Panc1 (cell line): Measurements from ENCODE around the gene ANKRD10.

ENCODE experiments used
- CTCF ChIP-seq: fragments of 450-650 bp; IDR thresholded peaks from 2 replicates; pipeline ENCODE4 v1.5.1; 2017; ENCODE audit warnings: mild to moderate bottlenecking
- POLR2AphosphoS5 ChIP-seq: IDR thresholded peaks from 2 replicates; pipeline ENCODE4 v1.6.1; 2012; ENCODE audit warnings: mild to moderate bottlenecking, low read depth, low read length, moderate library complexity
- TCF7L2 ChIP-seq: IDR thresholded peaks from 2 replicates; pipeline ENCODE4 v1.6.1; 2011; ENCODE audit warnings: mild to moderate bottlenecking, low read depth, low read length, inconsistent platforms
- TF ChIP-seq, protein P1 (sequence below), 2 experiments: IDR thresholded peaks; 2 replicates each; pipeline ENCODE4 v1.6.1; 2011 to 2012; ENCODE audit warnings: low read depth in 2 of 2, control low read depth in 1 of 2, low read length in 1 of 2, mild to moderate bottlenecking in 1 of 2, moderate library complexity in 1 of 2; ENCODE audit not compliant: insufficient read depth in 1 of 2

- TF ChIP-seq, protein P1, sequence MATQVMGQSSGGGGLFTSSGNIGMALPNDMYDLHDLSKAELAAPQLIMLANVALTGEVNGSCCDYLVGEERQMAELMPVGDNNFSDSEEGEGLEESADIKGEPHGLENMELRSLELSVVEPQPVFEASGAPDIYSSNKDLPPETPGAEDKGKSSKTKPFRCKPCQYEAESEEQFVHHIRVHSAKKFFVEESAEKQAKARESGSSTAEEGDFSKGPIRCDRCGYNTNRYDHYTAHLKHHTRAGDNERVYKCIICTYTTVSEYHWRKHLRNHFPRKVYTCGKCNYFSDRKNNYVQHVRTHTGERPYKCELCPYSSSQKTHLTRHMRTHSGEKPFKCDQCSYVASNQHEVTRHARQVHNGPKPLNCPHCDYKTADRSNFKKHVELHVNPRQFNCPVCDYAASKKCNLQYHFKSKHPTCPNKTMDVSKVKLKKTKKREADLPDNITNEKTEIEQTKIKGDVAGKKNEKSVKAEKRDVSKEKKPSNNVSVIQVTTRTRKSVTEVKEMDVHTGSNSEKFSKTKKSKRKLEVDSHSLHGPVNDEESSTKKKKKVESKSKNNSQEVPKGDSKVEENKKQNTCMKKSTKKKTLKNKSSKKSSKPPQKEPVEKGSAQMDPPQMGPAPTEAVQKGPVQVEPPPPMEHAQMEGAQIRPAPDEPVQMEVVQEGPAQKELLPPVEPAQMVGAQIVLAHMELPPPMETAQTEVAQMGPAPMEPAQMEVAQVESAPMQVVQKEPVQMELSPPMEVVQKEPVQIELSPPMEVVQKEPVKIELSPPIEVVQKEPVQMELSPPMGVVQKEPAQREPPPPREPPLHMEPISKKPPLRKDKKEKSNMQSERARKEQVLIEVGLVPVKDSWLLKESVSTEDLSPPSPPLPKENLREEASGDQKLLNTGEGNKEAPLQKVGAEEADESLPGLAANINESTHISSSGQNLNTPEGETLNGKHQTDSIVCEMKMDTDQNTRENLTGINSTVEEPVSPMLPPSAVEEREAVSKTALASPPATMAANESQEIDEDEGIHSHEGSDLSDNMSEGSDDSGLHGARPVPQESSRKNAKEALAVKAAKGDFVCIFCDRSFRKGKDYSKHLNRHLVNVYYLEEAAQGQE (IDR thresholded peaks at IDR 0.05; ENCODE audit: insufficient read depth in 1 of 2, low read depth in 2 of 2, low read length in 1 of 2) = no peak
- TF ChIP-seq CTCF (no peak), TCF7L2 (no peak), POLR2AphosphoS5 (no peak)
These were observed 49.6 kb upstream of the ANKRD10 start for GRCh38 chr13:110964229-110965037.
